Epidermal melanocyte (primary cell): ENCODE measurements around the gene CASP9.
"Not testable (repeated sequence)": the region's sequence is repeated elsewhere in the genome, so short reads cannot be mapped to it uniquely, and the experiment has no call there.

Experiments used
- DNase-seq: peaks from one replicate; pipeline ENCODE4 v3.0.0; 2011; ENCODE audit warnings: low spot score; ENCODE audit not compliant: insufficient read length

CASP9 gene

DNA sequence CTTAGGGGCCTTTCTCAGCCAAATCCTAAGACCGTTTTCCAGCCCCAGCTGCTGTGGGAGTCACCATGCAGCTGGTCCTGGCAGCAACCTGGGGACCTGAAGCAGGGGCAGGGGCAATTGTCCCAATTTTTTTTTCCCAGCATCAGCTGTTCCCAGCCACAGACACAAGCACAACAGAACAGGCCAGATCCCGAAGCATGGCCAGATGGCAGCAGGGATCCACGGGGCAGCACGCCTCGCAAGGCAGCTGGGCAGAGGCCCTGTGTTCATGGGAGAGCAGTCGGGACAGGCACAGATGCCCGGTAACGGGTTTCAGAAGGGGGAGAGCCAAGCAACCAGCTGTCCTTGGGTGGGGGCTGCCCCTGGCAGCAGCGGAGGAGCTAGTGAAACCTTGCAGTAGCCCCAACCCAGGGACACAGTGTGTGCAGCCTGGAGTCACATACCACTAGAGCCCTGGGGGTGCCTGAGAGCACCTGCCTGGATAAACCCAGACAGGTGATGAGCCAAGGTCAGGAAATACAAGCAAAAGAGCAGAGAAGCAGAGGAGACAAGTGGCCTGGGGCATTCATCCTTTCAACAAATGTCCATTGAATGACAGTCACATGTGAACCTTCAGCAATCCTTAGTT lies 54.1 kb downstream of the CASP9 start:
- not testable (repeated sequence) for DNase-seq

DNA sequence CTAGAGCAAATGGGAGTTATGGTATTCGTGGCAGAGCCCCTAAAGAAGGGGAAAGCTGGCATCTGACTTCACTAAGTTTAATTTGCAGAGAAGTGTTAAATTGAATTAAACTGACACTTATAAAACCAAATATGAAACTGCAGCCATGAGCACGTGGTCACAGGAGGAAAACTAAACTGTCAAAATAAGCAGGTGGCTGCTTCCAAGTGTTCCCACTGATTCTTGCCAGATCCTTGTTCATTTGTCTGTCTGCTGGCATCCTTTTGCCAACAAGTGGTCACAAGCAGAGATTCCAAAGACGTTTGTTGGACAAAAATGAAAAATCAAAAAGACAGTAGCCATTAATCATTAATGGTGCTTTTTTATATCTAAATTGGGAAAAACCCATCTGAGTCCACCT lies 54.7 kb downstream of the CASP9 start:
- DNase-seq: no peak

- no peak for DNase-seq
Measured at GRCh38 chr1:15468145-15468544, 55.9 kb downstream of the CASP9 start.

DNA sequence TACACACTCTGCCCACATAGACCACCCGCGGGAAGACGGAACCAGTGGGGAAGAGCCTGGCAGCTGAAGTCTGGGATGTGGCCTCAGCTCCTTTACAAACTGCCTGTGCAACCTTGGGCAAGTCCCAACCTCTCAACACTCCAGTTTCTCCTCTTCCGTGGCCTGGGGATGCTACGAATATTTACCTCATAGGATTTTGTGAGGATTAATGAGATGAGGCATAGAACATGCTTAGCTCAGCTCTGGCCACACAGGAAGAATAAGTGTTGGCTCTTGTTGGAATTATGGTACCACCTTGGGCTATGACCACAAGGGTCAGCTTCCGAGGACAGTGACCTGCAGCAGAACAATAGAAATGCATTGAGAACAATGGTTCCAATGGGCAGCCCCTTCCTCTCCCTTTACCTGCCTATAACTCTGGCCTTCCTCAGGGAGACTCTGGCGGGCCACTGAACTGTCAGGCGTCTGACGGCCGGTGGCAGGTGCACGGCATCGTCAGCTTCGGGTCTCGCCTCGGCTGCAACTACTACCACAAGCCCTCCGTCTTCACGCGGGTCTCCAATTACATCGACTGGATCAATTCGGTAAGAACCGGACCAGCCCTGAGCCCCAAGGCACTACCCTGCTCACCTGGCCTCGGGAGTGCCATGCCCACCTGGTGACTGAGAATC lies 56.9 kb downstream of the CASP9 start:
- DNase-seq: not testable (repeated sequence)

DNA sequence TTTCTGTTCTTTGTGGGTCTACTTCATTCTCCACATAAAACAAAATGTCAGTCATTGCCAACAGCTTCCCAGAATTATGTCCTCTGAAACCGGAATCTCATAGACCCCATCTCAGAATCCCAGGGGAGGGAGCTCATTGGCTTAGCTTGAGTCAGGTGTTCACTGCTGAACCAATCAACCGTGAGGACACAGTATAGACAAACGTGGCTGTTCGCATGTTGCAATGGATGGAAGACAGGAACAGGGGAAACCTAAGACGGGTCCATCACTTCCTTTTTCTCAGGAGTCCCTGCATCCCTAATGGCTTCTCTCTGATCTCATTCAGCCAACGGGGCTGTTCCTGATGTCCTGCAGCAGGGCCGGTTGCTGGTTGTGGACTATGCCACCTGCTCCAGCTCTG lies 58.3 kb downstream of the CASP9 start:
- DNase-seq: no peak

DNA sequence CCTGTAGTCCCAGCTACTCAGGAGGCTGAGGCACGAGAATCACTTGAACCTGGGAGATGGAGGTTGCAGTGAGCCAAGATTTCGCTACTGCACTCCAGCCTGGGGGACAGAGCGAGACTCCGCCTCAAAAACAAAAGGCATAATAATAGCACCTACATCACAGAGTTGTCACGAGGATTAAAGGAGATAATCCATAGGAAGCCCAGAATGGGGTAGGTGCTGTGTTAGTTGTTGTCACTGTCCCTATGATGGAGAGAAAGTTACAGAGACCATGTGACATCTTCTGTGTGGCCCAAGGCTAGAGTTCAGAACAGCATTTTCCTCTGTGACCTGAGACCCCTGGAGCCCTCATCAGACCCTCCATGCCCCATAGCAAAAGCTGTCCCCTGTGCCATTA lies 60.1 kb downstream of the CASP9 start:
- DNase-seq: not testable (repeated sequence)

DNA sequence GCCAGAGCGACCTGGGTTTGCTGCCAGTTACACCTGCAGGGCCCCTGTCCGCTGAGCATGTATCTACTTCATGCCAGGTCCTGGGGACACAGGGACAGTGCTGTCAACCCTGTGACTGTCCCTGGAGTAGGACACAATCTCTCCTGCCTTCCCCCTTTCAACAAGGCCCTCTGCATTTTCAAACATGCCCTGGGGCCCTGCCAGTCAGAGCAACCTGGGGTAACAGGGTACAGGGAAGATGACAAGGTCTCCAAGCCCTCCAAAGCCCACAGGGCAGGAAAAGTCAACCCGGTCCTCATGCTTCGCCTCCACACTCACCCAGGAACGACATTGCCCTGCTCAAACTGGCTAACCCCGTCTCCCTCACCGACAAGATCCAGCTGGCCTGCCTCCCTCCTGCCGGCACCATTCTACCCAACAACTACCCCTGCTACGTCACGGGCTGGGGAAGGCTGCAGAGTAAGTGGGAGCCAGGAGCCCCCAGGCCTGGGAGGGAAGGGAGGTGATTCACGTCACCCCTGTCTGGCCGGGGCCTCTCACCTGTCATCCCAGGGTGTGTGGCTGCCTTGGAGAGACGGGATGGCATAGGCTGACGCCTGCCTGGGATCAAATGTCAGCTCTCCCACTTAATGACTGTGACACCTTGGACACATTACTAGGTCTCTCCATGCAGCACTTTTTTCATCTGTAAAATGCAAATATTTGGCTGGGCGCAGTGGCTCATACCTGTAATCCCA lies 60.8 kb downstream of the CASP9 start:
- DNase-seq: not testable (repeated sequence)

DNA sequence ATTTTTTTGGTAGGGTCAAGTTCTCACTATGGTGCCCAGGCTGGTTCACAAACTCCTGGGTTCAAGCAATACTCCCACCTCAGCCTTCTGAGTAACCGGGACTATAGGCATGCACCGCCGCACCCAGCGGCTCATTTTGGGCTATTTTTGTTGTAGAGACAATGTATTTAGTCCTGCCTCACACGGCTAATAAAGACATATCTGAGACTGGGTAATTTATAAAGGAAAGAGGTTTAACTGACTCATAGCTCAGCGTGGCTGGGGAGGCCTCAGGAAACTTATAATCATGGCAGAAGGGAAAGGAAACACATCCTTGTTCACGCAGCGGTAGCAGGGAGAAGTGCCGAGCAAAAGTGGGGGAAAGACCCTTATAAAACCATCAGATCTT lies 63.3 kb downstream of the CASP9 start:
- no peak for DNase-seq

GRCh38 chr1:15459771-15460707 lies 64.0 kb downstream of the CASP9 start:
- DNase-seq: no peak

GRCh38 chr1:15458388-15458787 lies 65.6 kb downstream of the CASP9 start:
- DNase-seq: not testable (repeated sequence)

GRCh38 chr1:15457585-15457984 lies 66.4 kb downstream of the CASP9 start:
- no peak for DNase-seq

DNA sequence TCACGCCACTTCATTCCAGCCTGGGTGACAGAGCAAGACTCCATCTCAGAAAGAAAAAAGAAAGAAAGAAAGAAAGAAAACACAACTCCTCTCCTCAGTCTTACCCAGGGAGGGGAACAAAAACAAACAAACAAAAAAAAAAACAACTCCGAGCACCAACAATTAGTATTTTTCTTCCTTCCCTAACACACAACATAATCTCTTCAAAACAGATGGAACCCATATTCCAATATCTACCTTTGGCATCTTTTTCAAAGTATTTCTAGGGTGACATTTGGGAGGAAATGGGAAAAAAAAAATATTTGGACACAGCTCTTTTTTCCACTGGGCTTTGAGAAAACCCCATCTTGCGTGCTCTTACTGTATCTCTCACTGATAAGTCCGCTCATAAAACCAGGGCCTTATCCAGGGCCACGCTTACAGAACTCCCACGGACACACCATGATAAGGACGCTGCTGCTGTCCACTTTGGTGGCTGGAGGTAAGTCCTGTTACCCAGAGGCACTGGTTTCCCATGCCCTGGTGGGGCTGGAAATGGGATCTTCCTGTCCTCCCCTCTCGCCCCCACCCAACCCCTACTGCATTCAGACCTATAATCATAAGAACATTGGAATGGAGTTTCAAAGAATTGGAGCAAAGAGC lies 67.6 kb downstream of the CASP9 start, which contains the start of gene CELA2A:
TSS of gene CELA2A (plus strand) at position 420 of the 642 bp plus-strand sequence. CDS start at position 442, 22 bp downstream.
- no peak for DNase-seq

GRCh38 chr1:15455522-15455921 lies 68.5 kb downstream of the CASP9 start:
- DNase-seq: no peak

- DNase-seq: no peak
Measured at GRCh38 chr1:15454256-15454655, 69.8 kb downstream of the CASP9 start.

DNA sequence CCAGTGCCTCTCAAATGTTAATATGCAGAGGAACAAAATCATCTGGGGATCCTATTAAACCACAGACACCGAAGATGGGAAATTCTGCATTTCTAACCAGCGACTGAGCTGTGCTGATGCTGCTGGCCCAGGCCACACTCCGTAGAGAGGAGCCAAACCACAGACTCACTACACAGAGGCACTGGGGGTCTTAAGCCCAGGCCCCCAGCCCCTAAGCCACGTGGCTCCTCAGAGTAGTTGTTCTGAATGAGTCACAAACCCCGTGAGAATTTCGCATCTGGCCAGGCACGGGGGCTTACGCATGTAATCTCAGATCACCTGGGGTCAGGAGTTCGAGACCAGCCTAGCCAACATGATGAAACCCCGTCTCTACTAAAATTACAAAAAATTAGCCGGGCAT lies 70.3 kb downstream of the CASP9 start:
- DNase-seq: no peak

GRCh38 chr1:15452866-15453571 lies 71.0 kb downstream of the CASP9 start:
- DNase-seq: no peak

DNA sequence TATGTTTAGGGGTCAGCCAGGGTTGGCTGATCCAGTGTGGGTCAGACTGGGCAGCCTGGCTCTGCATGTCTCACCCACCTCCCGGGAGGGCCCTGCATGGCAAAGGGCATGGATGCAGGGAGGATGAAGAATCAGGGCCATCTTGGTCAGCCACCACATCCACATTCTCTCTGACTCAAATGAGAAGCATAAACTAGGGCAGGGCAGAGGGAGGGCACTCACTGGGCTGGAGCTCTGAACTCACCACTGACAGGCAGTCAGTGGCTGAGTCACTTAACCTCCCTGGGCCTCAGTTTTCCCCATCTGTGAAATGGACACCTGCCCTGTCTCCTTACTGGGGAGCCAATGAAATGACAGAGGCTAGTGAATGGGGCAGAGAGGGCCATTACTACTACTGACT lies 71.8 kb downstream of the CASP9 start:
- DNase-seq: no peak

- no peak for DNase-seq
Measured at GRCh38 chr1:15451014-15451722, 72.8 kb downstream of the CASP9 start.

- no peak for DNase-seq
Measured at GRCh38 chr1:15449567-15449966, 74.4 kb downstream of the CASP9 start.
